ENCODE data around the gene LGMN.
A peak's percentile ranks its signal among the peaks of the same experiment; 100 is the strongest.
"Not testable (repeated sequence)": the region's sequence is repeated elsewhere in the genome, so short reads cannot be mapped to it uniquely, and the experiment has no call there.

Gene LGMN

DNA sequence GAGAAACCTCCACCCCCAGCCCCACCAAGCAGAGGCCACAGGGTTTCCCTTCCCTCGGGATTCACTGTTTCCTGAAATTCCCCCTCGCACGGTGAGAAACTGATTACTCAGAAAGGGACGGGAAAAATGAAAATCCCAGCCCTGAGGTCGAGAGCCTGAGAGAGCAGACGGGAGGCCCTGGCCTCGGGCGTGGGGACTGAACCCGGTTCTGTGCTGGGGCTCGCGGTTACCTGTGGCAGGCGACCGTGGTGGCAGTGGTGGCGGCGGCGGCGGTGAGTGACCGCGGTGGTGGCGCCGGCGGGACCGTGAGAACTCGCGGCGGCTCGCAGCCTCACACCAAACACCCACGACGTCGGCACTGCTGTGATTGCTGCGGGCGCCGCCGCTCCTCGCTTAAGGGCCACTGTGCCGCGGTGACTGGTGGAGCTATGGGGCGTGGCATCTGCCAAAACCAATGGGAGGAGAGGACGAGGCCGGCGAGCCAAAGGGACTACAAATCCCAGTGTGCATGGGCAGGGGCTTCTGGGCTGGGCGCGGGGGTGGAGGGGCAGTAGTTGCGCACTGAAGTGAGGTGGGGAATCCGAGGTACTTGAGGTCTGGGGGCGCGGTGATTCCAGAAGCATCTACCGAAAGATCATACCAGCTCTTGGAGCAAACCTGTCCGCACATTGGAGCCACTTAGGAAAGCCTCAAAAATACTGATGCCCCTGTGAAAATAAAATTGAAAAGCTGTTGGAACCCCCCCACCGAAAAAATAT, at the start of gene LGMN:
Gene LGMN (minus strand): TSS at position 369 of the 758 bp plus-strand sequence. CDS start 15,841 bp downstream, outside the sequence.
- DNase-seq, result peak; percentile 82

DNA sequence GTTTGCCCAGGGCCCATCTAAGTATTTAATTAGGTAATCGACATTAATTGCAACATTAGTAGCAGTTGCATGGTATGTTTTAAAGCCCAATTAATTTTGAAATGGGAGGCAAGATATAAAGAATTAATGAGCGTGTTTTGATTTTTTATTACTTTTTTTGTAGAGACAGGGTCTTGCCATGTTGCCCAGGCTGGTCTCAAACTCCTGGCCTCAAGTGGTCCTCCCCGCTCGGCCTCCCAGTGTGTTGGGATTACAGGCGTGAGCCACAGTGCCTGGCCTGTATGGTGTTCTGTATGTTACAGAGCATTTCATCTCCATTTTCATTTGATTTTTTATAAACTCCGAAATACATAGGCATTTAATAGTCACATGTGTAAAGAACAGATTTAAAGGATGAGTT, 46.5 kb upstream of the LGMN start:
- DNase-seq, result no peak

DNA sequence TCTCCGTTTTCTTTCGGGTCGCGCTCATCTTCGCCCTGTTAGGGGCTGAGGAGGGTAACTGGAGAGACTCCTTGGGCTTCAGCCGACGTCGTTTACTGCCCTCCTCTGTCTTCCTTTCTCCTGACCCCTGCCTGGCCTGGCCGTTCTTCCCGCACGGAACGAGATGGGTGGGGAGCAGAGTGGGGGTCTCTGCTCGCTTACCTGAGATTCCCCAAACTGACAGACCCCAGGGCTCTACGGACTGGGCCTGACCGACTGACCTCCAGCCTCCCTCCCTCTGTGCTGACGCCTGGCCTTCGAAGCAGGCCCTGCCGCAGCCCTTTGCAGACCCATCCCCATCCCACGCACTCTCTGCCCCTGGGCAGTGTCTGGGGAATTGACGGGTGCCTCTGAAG, 46.1 kb upstream of the LGMN start:
- no peak for DNase-seq

DNA sequence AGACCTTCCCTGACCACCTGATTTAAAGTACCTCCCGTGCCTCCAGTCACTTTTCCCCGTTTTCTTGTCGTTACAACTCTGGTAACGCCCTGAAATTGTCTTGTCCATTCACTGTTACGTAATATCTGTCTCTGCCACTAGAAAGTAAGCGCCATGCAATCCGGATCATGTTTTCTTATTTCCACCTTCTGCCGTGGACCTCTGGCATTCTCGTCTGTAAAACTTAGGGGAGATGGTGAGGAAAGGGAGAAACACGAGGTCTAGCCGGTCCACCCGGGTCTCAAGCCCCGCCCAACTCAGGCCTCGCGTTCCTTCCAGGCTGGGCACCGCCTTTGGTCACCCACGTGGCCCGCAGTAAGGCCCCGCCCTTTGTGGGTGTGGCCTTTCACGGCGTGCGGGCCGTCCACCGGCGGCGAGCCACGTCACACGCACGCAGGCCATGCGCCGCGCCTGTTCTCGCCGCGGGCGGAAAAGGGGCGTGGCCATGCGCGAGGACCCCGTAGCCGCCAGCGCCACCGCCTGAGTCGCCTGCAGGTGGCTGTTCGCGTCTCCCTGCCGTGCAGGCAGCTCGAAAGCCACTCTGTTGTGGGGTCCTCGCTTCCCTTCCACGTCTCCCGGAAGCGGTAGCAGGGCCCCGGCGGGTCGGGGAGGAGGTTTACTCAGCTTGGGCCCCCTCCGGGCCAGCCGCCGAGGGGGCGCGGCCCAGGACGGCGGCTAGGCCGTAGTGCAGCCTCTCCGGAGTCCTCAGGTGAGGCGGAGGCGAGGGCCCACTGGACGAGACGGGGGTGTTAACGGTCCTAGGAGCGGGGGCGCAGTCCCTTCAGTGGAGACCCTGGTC, 45.5 kb upstream of the LGMN start, which contains the start of gene GOLGA5:
Gene GOLGA5 (plus strand): TSS at position 597 of the 838 bp plus-strand sequence. CDS start 3,133 bp downstream, outside the sequence.
- DNase-seq, result peak; percentile 100

DNA sequence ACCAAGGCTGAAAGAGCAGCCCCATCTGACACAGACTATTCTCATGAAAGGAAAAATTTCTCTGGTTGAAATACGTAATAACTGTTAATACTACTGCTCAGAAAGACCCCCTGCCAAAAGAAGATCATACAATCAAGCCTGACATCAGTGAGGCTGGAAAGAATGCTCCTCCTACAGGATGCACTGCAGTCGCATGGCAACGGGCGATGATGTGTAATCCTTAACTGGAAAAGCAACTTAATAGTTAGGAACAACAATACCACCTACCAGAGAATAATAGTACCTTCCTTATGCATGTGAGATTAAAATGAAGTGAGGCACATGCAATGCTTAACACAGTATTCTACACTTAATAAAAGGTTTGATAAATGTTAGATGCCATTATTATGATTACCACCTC, 44.5 kb upstream of the LGMN start:
- no peak for DNase-seq

DNA sequence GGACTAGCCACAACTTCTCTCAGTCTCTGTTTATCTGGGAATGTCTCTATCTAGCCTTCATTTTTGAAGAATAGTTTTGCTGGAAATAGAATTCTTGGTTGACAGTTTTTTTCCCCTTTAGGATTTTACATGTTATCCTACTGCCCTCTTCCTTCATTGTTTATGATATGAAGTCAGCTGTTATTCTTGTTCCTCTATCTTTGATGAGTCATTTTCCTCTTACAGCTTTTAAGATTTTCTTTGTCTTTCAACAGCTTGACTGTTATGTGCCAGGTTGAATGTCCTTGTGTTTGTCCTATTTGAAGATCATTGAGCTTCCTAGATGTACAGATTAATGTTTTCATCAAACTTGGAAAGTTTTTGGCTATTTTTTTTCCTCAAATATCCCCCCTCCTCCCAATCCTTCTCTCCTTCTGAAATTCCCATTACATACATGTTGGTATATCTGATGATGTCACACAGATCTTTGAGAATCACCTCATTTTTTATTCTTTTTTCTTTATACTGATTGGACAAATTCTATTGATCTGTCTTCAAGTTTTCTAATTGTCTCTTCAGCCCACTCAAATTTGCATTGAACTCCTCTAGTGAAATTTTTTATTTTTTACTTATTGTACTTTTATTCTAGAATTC, 41.1 kb upstream of the LGMN start:
- DNase-seq, result no peak

DNA sequence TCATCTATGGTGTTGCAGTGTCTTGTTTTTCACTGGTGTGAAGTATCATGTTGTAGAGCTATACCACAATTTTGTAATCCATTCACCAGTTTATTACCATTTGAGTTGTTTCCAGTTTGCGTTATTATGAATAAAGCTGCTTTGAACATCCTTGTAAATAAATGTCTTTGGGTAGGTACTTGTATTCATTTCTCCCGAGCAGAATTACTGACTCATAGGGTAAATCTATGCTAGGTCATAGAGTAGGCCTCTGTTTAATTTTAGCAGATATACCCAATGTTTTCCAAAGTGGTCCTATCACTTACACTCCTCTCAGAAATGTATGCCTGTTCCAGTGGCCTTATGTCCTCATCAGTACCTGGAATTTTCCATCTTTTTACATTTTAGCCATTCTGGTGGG, 39.1 kb upstream of the LGMN start:
- no peak for DNase-seq

DNA sequence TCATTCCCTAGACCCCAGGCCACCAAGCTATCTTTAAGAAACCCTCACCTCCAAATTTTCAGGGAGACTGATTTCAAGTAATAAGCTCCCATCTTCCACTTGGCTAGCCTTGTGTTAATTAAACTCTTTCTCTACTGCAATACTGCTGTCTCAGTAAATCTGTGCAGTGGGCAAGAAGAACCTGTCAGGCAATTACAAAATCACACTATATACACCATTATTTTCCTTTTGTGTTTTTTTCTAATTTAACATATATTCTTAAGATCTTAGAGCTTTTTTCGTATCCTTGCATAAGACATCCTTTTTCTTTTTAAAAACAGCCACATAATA, 38.0 kb upstream of the LGMN start:
- DNase-seq, result no peak

DNA sequence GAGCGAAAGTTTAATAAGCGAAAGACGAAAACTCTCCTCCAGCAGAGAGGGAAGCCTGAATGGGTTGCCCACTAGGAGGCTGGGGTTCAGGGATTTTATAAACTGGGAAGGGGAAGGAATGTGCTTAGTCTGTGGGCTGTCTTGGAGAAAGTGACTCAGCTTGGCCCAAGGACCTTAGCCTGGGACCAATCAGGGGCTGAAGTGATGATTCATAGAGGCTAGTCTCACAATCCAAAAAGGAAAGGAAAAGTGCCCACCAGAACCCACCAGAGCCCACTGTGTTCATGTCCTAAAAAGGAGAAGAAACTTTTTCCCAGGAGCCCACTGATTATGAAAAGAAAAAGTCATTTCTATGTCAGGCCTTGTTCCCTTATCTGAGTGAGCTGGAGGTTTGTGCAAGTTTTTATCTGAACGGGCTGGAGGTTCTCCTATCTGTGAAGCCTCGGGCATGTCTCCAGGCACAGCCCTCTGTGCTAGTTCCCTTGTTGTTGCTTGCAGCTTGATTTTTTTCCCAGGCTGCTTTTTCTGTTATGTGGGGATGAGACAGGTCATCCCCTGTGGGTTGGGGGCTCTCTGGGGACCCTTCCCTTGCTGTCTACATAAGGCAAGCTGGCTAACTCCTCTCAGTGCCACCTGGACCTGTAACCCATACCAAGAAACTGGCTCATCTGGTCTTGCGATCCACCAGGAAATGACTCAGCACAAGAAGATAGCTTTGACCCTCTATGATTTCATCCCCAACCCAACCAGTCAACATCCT, 37.4 kb upstream of the LGMN start:
- no peak for DNase-seq

DNA sequence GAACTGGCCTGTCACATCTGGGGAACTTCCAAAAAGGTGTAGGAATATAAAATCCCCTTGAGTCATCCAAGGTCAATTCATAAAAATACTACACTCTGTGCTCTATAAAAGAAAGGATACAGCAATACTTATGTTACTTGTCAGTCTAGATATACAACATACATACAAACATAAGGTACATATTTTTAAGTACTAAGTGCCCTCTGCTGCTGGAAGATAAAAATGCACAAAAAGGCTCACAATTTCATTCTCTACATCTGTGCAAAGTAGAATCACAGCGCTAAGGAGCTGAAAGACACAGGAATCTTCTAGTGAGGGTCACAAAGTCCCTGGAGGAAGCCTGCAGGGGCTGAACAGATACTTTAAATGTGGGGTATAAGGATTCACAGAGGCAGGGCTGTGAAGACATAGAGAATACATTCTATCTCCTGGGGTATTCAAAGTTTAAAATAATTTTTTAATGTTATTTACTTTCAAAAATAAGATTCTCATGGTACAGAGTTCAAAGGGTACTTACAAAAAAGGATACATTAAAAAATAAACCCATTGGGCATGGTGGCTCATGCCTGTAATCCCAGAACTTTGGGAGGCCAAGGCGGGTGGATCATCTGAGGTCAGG, 35.5 kb upstream of the LGMN start:
- DNase-seq, result no peak

DNA sequence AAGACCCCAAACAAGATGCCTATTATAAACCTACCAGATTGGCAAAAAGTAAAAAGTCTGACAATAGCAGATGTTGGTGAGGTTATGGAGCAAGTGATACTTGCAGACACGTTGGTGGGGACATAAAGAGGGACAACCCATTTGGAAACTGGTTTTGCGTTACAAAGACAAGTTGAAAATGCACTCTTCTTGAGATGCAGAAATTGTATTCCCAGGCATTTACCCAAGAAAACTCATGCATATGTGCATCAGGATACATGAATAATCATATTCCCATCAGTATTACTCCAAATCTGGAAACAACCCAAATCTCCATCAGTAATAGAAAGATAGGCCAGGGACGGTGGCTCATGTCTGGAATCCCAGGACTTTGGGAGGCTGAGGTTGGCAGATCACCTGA, 32.9 kb upstream of the LGMN start:
- DNase-seq, result no peak

DNA sequence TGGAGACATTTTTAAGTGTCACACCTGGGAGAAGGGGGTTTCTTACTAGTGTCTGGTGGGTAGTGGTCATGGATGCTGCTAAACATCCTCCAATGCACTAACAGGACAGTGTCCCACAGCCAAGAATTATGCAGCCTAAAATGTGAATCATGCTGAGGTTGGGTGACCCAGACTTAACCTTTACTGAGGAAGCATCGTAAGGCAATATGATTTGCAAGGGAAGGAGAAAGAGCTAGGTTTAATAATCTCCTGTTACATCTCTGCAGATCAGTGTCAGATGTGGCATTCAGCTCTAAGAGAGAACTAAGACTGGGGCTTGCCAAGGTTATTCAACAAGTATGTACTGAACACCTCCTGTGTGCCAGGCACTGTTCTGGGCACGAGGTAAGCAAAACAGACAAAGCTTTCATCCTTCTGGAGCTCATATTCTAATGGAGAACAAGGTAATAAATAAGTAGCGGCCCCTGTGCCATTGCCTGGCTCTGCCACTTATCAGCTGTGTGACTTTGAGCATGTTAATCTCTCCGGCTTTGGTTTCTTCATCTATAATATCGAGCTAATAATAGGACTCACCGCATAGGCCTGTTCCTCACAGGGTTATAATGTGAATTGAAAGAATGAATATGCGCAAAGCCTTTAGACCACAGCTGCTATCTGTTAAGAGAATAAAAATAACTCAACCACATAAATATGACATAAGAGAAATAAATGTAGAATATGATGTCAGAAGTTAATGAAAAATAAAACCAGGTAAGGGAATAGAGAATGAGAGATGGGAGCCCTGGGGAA, 32.2 kb upstream of the LGMN start:
- DNase-seq, result no peak

DNA sequence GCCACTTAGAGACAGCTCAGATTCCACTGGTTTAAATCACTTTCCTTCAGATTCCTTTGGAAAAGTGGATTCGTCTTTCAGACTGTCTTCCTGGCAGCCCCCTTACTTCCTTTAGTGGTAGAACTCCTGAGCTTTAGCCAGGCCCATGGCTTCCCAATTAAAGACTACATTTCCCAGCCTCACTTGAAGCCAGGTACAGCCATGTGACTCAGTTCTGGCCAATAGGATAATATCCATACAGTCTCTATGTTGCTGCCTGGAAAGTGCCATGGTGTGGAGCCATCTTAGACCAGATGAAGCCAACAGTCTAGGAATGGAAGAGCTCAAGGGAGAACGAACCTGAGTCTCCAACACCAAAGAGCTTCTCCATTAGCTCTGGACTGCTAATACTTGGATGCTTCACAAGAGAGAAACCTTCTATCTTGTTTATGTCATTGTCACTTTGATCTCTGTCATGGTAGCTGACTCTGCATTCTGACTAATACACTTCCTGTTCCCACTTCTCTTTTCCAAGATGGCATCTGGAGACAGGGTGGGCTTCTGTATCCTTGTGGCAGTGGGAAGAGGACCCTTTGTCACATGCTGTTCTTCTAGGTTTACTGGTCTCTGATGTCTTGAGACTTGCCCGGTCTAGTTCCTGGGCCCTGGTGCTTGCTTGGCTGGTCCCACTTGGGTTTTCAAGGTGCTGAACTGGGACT, 30.6 kb upstream of the LGMN start:
- not testable (repeated sequence) for DNase-seq

DNA sequence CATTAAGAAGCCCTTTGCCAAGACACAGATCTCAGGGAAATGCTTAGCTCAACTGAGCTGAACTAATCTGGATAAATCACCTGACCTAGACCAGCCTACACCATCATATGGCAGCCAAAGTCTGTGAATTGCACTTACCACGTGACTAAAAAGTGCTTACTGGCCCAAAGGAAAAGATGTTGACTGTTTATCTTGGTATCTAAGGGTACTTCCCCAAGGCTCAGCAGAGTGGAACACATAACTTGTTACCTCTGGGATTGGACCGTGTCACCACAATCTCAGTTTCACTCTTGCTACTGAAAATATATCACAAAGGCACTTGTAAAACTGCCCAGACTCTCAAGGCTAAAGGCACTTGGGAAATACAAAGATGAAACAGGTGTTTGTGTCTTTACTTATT, 26.9 kb upstream of the LGMN start:
- not testable (repeated sequence) for DNase-seq

DNA sequence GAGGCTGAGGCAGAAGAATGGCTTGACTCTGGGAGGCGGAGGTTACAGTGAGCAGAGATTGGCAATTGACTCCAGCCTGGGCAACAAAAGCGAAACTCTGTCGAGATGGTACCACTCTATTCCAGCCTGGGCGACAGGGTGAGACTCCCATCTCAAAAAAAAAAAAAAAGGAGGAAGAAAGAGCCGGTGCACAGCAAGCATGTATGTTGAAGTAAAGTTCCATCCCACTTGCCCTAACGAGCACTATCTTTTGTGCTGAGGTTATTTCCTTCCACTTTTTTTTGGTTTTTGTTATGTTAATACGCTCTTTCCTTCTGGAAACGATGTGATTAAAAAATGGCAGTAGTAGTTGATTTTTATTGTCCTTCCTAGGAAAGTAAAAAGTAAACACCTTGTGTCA, 26.1 kb upstream of the LGMN start:
- no peak for DNase-seq

DNA sequence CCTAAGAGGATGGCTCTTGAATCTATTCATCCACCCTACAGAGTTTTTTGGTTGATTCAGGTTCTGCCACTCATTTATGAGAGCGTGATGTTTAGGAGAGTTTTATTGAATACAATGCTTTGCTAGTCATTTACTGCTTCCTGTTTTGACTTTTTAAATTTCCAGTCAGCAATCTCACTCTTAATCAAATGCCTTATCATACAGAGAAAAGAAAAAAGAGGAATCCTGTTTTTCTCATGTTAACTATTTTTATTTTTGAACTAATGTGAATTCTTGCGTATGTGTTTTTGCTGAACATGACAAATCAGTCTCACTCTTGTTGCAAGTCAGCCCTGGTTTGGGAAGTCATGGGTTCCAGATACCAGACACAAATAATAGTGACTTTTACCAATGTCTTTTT, 22.1 kb upstream of the LGMN start:
- no peak for DNase-seq

DNA sequence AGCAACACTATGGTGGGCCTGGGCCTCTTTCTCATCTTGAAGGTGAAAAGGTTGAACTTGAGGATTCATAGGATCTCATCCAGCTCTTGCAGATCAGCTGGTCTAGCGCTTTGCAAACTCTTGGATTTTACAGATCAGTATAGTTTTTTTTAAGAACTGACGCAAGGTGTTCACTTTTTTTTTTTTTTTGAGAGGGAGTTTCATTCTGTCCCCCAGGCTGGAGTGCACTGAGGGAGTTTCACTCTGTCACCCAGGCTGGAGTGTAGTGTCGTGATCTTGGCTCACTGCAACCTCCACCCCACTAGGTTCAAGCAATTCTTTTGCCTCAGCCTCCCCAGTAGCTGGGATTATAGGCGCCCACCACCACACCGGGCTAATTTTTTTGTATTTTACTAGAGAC, 20.4 kb upstream of the LGMN start:
- no peak for DNase-seq

DNA sequence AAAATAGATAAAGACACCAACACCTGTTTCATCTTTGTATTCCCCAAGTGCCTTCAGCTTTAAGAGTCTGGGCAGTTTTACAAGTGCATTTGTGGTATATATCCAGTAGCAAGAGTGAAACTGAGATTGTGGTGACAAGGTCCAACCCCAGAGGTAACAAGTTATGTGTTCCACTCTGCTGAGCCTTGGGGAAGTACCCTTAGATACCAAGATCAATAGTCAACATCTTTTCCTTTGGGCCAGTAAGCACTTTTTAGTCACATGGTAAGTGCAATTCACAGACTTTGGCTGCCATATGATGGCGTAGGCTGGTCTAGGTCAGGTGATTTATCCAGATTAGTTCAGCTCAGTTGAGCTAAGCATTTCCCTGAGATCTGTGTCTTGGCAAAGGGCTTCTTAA, 19.8 kb upstream of the LGMN start:
- DNase-seq, result not testable (repeated sequence)

DNA sequence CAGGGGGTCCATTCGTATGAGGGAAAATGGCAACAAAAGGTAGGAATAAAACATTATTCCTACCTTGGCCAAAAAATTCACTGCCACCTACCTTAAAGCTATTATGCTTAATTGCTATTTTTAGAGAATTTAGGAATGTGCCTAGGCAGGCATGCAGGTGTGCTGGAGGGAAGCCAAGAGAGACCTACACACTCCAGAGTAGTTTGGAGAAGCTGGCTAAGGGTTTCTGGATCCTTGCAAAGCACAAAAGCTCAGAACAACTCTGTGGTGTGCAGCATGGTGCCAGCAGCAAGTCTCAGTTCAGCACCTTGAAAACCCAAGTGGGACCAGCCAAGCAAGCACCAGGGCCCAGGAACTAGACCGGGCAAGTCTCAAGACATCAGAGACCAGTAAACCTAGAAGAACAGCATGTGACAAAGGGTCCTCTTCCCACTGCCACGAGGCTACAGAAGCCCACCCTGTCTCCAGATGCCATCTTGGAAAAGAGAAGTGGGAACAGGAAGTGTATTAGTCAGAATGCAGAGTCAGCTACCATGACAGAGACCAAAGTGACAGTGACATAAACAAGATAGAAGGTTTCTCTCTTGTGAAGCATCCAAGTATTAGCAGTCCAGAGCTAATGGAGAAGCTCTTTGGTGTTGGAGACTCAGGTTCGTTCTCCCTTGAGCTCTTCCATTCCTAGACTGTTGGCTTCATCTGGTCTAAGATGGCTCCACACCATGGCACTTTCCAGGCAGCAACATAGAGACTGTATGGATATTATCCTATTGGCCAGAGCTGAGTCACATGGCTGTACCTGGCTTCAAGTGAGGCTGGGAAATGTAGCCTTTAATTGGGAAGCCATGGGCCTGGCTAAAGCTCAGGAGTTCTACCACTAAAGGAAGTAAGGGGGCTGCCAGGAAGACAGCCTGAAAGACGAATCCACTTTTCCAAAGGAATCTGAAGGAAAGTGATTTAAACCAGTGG, 15.5 kb upstream of the LGMN start:
- DNase-seq, result not testable (repeated sequence)

DNA sequence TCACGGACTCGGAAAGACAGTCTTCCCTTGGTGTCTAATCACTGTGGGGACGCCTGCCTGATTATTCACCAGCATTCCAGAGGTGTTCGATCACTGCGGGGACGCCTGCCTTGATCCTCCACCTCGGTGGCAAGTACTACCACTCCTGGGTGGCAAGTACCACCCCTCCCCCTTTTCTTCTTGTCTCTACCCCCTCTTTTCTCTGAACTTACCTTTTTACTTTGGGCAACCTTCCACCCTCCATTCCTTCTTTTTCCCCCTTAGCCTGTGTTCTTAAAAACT, 12.0 kb upstream of the LGMN start:
- no peak for DNase-seq
